HCT116 (cell line): Measurements from ENCODE around the gene OXCT2. TPM values are rescaled to one million over a fixed set of nuclear protein-coding genes. Genes with fewer than 3 reads are reported as not detected.

Source experiments
- ATAC-seq: fragments of 200-7000 bp; cut with Tn5 transposase; 2 replicates; pipeline ENCODE4 v1.9.1; 2020; ENCODE audit warnings: mild to moderate bottlenecking, moderate library complexity
- BruUV-seq: library from RNA; stranded (reverse); fragments of 400-500 nt; replicated peaks from 2 replicates; lab custom pipeline; 2021; lab: Mats Ljungman, UMichigan
- CTCF ChIA-PET: fragments of 300-600 bp; sonication (Branson Sonifier 250); formaldehyde crosslinking; loops from one replicate; lab custom pipeline; 2021; ENCODE audit warnings: antibody characterized with exemption; lab: Charles Lee
- POLR2A ChIA-PET: fragments of 300-600, 350-600 bp; sonication (Branson Sonifier 250); formaldehyde crosslinking; loops from one replicate; lab custom pipeline; 2021; ENCODE audit warnings: antibody characterized with exemption; lab: Charles Lee
- RAD21 ChIA-PET, 2 experiments: fragments of 300-600 bp; sonication (Branson Sonifier 250); formaldehyde crosslinking; loops; one replicate each; lab custom pipeline; 2023; ENCODE audit warnings: low total read pairs in 2 of 2; ENCODE audit not compliant: uncharacterized antibody in 2 of 2, unreplicated experiment in 2 of 2, low non-redundant PET in 1 of 2; lab: Charles Lee
- DNase-seq: peaks from one replicate; pipeline ENCODE4 v3.0.0-alpha.2; 2010; ENCODE audit warnings: low read depth, low spot score
- H2AFZ ChIP-seq: fragments of 200-600 bp; shearing (Covaris generic), sonication (generic); 2 replicates; pipeline ENCODE4 v1.6.1; 2017; ENCODE audit warnings: low read depth, mixed run types, mixed read lengths, antibody characterized with exemption, low read length; ENCODE audit not compliant: poor library complexity, severe bottlenecking
- H3K27ac ChIP-seq: 2 replicates; pipeline ENCODE4 v1.5.1; 2012; ENCODE audit warnings: low read depth, low read length
- H3K27me3 ChIP-seq: fragments of 200-600 bp; sonication (generic); 2 replicates; pipeline ENCODE4 v1.6.1; 2016; ENCODE audit warnings: mixed run types, low read length, mixed read lengths; ENCODE audit not compliant: insufficient read depth
- H3K36me3 ChIP-seq, 2 experiments: fragments of 200-500 bp in 1 of 2; fragments of 200-600 bp in 1 of 2; sonication (Bioruptor generic) in 1 of 2; sonication (generic) in 1 of 2; 2 replicates each; pipeline versions ENCODE4 v1.5.1 to v1.6.1; 2014 to 2016; ENCODE audit warnings: low read length in 2 of 2, inconsistent platforms in 1 of 2, mixed read lengths in 1 of 2, mixed run types in 1 of 2; ENCODE audit not compliant: insufficient read depth in 2 of 2, control insufficient read depth in 1 of 2
- H3K4me1 ChIP-seq, 2 experiments: fragments of 200-600 bp in 1 of 2; sonication (generic) in 1 of 2; 2 replicates each; pipeline versions ENCODE4 v1.5.1 to v1.6.1; 2012 to 2017; ENCODE audit warnings: low read length in 2 of 2, inconsistent platforms in 1 of 2, mild to moderate bottlenecking in 1 of 2, mixed read lengths in 1 of 2, mixed run types in 1 of 2, moderate library complexity in 1 of 2; ENCODE audit not compliant: insufficient read depth in 2 of 2, control insufficient read depth in 1 of 2
- H3K4me2 ChIP-seq: fragments of 200-600 bp; sonication (generic); 2 replicates; pipeline ENCODE4 v1.6.1; 2017; ENCODE audit warnings: mixed run types, low read length, mixed read lengths
- H3K4me3 ChIP-seq, 2 experiments: fragments of 200-600 bp in 1 of 2; sonication (generic) in 1 of 2; replicated peaks in 1 of 2; 2 replicates each; pipeline ENCODE4 v1.5.1; 2011 to 2016; ENCODE audit warnings: low read length in 2 of 2, control low read depth in 1 of 2, low read depth in 1 of 2, mild to moderate bottlenecking in 1 of 2, mixed read lengths in 1 of 2, mixed run types in 1 of 2
- H3K79me2 ChIP-seq: fragments of 200-600 bp; sonication (generic); 2 replicates; pipeline ENCODE4 v1.6.1; 2017; ENCODE audit warnings: mild to moderate bottlenecking, mixed run types, low read length, moderate library complexity, mixed read lengths; ENCODE audit not compliant: insufficient read depth
- H3K9ac ChIP-seq: fragments of 200-600 bp; sonication (generic); 2 replicates; pipeline ENCODE4 v1.6.1; 2016; ENCODE audit warnings: low read length, mixed read lengths
- H3K9me2 ChIP-seq: fragments of 200-600 bp; sonication (generic), shearing (Covaris generic); 2 replicates; pipeline ENCODE4 v1.6.1; 2017; ENCODE audit warnings: mixed run types, mild to moderate bottlenecking, moderate library complexity; ENCODE audit not compliant: insufficient read depth
- H3K9me3 ChIP-seq, 2 experiments: fragments of 200-500 bp in 1 of 2; fragments of 200-600 bp in 1 of 2; sonication (Bioruptor generic) in 1 of 2; sonication (generic) in 1 of 2; 2 replicates each; pipeline ENCODE4 v1.6.1; 2014 to 2017; ENCODE audit warnings: low read length in 2 of 2, mixed read lengths in 2 of 2, inconsistent platforms in 1 of 2, low read depth in 1 of 2, mild to moderate bottlenecking in 1 of 2, mixed run types in 1 of 2, moderate library complexity in 1 of 2; ENCODE audit not compliant: control insufficient read depth in 1 of 2, insufficient read depth in 1 of 2
- H4K20me1 ChIP-seq: fragments of 200-600 bp; sonication (generic), shearing (Covaris generic); 2 replicates; pipeline ENCODE4 v1.6.1; 2017; ENCODE audit warnings: mixed run types, mild to moderate bottlenecking, moderate library complexity; ENCODE audit not compliant: insufficient read depth
- ATF3 ChIP-seq: IDR thresholded peaks from 2 replicates; pipeline ENCODE4 v1.6.1; 2012
- CEBPB ChIP-seq: IDR thresholded peaks from 2 replicates; pipeline ENCODE4 v1.6.1; 2012; ENCODE audit warnings: low read depth
- CTCF ChIP-seq, 3 experiments: fragments of 200-600 bp in 1 of 3; sonication (generic) in 1 of 3; IDR thresholded peaks in 2 of 3; conservative IDR thresholded peaks in 1 of 3; 2 replicates each; pipeline ENCODE4 v1.5.1; 2012 to 2017; ENCODE audit warnings: low read depth in 2 of 3, low read length in 2 of 3, antibody characterized with exemption in 1 of 3, borderline replicate concordance in 1 of 3, control low read depth in 1 of 3, mild to moderate bottlenecking in 1 of 3, mixed read lengths in 1 of 3, mixed run types in 1 of 3, moderate library complexity in 1 of 3; ENCODE audit not compliant: insufficient read depth in 1 of 3
- ELF1 ChIP-seq: IDR thresholded peaks from 2 replicates; pipeline ENCODE4 v1.6.1; 2012; ENCODE audit warnings: low read depth, borderline replicate concordance
- MAX ChIP-seq: IDR thresholded peaks from 2 replicates; pipeline ENCODE4 v1.6.1; 2012
- POLR2AphosphoS5 ChIP-seq: IDR thresholded peaks from 2 replicates; pipeline ENCODE4 v1.6.1; 2011; ENCODE audit warnings: mild to moderate bottlenecking, low read depth, low read length, moderate library complexity
- REST ChIP-seq: IDR thresholded peaks from 2 replicates; pipeline ENCODE4 v1.6.1; 2012; ENCODE audit warnings: low read depth
- TCF7L2 ChIP-seq: IDR thresholded peaks from 2 replicates; pipeline ENCODE4 v1.7.0; 2011; ENCODE audit warnings: borderline replicate concordance, inconsistent platforms; ENCODE audit not compliant: insufficient read depth, insufficient read length; ENCODE audit errors: extremely low read depth
- intact Hi-C: fragments of 100-400 bp; cut with micrococcal nuclease; formaldehyde crosslinking; loops from 2 replicates; pipeline ENCODE4 v1.10.0; 2022
- total RNA-seq: library from RNA; stranded (reverse); gene quantifications from one replicate; pipeline ENCODE4 v1.2.1, GENCODE V29; 2021; ENCODE audit not compliant: unreplicated experiment

Gene OXCT2
- total RNA-seq, 1 experiment from 2014 or later = 3.7 TPM

GRCh38 chr1:39752703-39753102, 18.4 kb downstream of the OXCT2 start:
- Histone ChIP-seq H3K4me1 (no peaks in the 10 kb centered on the region), H3K4me2 (no peak overlapping the region), H3K9me3 (no peaks in the 10 kb centered on the region), H3K9ac (no peak overlapping the region), H3K36me3 (peaks cover 57 to 79% of the 10 kb centered on the region in 2 experiments), H2AFZ (no peak overlapping the region), H3K4me3 (no peak overlapping the region), H3K79me2 (0 out of 2 replicates have a peak, but pooled peaks cover 2% of the 10 kb centered on the region), H4K20me1 (no peaks in the 10 kb centered on the region), H3K27me3 (no peaks in the 10 kb centered on the region), H3K9me2 (no peaks in the 10 kb centered on the region), H3K27ac (no peak overlapping the region)
- no peak for DNase-seq
- no peak for ATAC-seq
- intact Hi-C loops = no loop called here
- POLR2A ChIA-PET = no interaction called here
- RAD21 ChIA-PET = no interaction called here
- TF ChIP-seq ELF1 (no peak), CEBPB (no peak), MAX (no peak), POLR2AphosphoS5 (no peak), ATF3 (no peak), REST (no peak), TCF7L2 (no peak), CTCF (IDR thresholded peaks at IDR 0.05 in 2 of 3, conservative IDR thresholded peaks at IDR 0.05 in 1 of 3; ENCODE audit: borderline replicate concordance in 1 of 3, insufficient read depth in 1 of 3, low read depth in 2 of 3, low read length in 2 of 3) (no peak)
- BruUV-seq = no TSS peak
- CTCF ChIA-PET = no interaction called here
